HEK293 (cell line): ENCODE data around the gene CHMP4A.
A peak's percentile ranks its signal among the peaks of the same experiment; 100 is the strongest.

ENCODE experiments used
- BCL11B ChIP-seq: fragments of 450-650 bp; formaldehyde crosslinking; IDR thresholded peaks from 2 replicates; pipeline ENCODE4 v1.5.1; 2016; ENCODE audit warnings: low read depth, missing biosample characterization, missing genetic modification characterization
- GFI1B ChIP-seq: fragments of 450-650 bp; formaldehyde crosslinking; IDR thresholded peaks from 2 replicates; pipeline ENCODE4 v1.5.1; 2016; ENCODE audit warnings: missing biosample characterization, missing genetic modification characterization
- GLI2 ChIP-seq: fragments of 450-650 bp; formaldehyde crosslinking; IDR thresholded peaks from 2 replicates; pipeline ENCODE4; 2017; ENCODE audit warnings: missing biosample characterization, missing genetic modification characterization, low read depth, borderline replicate concordance
- KLF10 ChIP-seq: fragments of 450-650 bp; IDR thresholded peaks from 2 replicates; pipeline ENCODE4 v1.5.1; 2018; ENCODE audit warnings: missing biosample characterization, mild to moderate bottlenecking, missing genetic modification characterization
- PRDM6 ChIP-seq: fragments of 450-650 bp; formaldehyde crosslinking; IDR thresholded peaks from 2 replicates; pipeline ENCODE4 v1.5.1; 2017; ENCODE audit warnings: missing biosample characterization, missing genetic modification characterization
- TRIM28 ChIP-seq: IDR thresholded peaks from 2 replicates; pipeline ENCODE4 v1.6.1; 2011; ENCODE audit warnings: low read length, control low read depth, borderline replicate concordance
- ZBTB21 ChIP-seq: fragments of 450-650 bp; formaldehyde crosslinking; IDR thresholded peaks from 2 replicates; pipeline ENCODE4 v1.5.1; 2017; ENCODE audit warnings: missing biosample characterization, missing genetic modification characterization
- ZEB2 ChIP-seq: fragments of 450-650 bp; formaldehyde crosslinking; IDR thresholded peaks from 2 replicates; pipeline ENCODE4 v1.5.1; 2016; ENCODE audit warnings: missing biosample characterization, missing genetic modification characterization
- ZFHX2 ChIP-seq: fragments of 450-650 bp; formaldehyde crosslinking; conservative IDR thresholded peaks from 2 replicates; pipeline ENCODE4 v1.5.1; 2016; ENCODE audit warnings: missing biosample characterization, missing genetic modification characterization
- ZFP41 ChIP-seq: fragments of 450-650 bp; formaldehyde crosslinking; IDR thresholded peaks from 2 replicates; pipeline ENCODE4 v1.5.1; 2016; ENCODE audit warnings: missing biosample characterization, missing genetic modification characterization, borderline replicate concordance
- ZNF138 ChIP-seq: fragments of 450-650 bp; formaldehyde crosslinking; IDR thresholded peaks from 2 replicates; pipeline ENCODE4 v1.5.1; 2016; ENCODE audit warnings: missing biosample characterization, missing genetic modification characterization, borderline replicate concordance
- ZNF16 ChIP-seq: fragments of 450-650 bp; formaldehyde crosslinking; IDR thresholded peaks from 2 replicates; pipeline ENCODE4 v1.5.1; 2016; ENCODE audit warnings: low read depth, missing biosample characterization, missing genetic modification characterization
- ZNF18 ChIP-seq: fragments of 450-650 bp; formaldehyde crosslinking; IDR thresholded peaks from 2 replicates; pipeline ENCODE4 v1.5.1; 2016; ENCODE audit warnings: missing biosample characterization, missing genetic modification characterization
- ZNF23 ChIP-seq: fragments of 450-650 bp; formaldehyde crosslinking; IDR thresholded peaks from 2 replicates; pipeline ENCODE4 v1.5.1; 2016; ENCODE audit warnings: missing biosample characterization, missing genetic modification characterization, borderline replicate concordance
- ZNF24 ChIP-seq: fragments of 450-650 bp; formaldehyde crosslinking; IDR thresholded peaks from 2 replicates; pipeline ENCODE4 v1.5.1; 2016; ENCODE audit warnings: missing biosample characterization, missing genetic modification characterization
- ZNF280D ChIP-seq: fragments of 450-650 bp; formaldehyde crosslinking; IDR thresholded peaks from 2 replicates; pipeline ENCODE4 v1.5.1; 2016; ENCODE audit warnings: missing biosample characterization, missing genetic modification characterization
- ZNF398 ChIP-seq: fragments of 450-650 bp; formaldehyde crosslinking; IDR thresholded peaks from 2 replicates; pipeline ENCODE4 v1.5.1; 2017; ENCODE audit warnings: missing biosample characterization, missing genetic modification characterization
- ZNF423 ChIP-seq: fragments of 450-650 bp; formaldehyde crosslinking; IDR thresholded peaks from 2 replicates; pipeline ENCODE4 v1.5.1; 2016; ENCODE audit warnings: missing biosample characterization, missing genetic modification characterization
- ZNF513 ChIP-seq: fragments of 450-650 bp; IDR thresholded peaks from 2 replicates; pipeline ENCODE4 v1.5.1; 2018; ENCODE audit warnings: missing biosample characterization, missing genetic modification characterization
- ZNF518A ChIP-seq: fragments of 450-650 bp; formaldehyde crosslinking; conservative IDR thresholded peaks from 2 replicates; pipeline ENCODE4 v1.5.1; 2016; ENCODE audit warnings: low read depth, missing biosample characterization, missing genetic modification characterization
- ZNF560 ChIP-seq: fragments of 450-650 bp; formaldehyde crosslinking; IDR thresholded peaks from 2 replicates; pipeline ENCODE4 v1.5.1; 2017; ENCODE audit warnings: missing biosample characterization, missing genetic modification characterization, borderline replicate concordance
- ZNF585B ChIP-seq: fragments of 450-650 bp; formaldehyde crosslinking; IDR thresholded peaks from 2 replicates; pipeline ENCODE4 v1.5.1; 2016; ENCODE audit warnings: missing biosample characterization, missing genetic modification characterization
- ZNF660 ChIP-seq: fragments of 450-650 bp; IDR thresholded peaks from 2 replicates; pipeline ENCODE4 v1.5.1; 2018; ENCODE audit warnings: missing biosample characterization, mild to moderate bottlenecking, missing genetic modification characterization
- ZNF664 ChIP-seq: fragments of 450-650 bp; formaldehyde crosslinking; IDR thresholded peaks from 2 replicates; pipeline ENCODE4 v1.5.1; 2016; ENCODE audit warnings: missing biosample characterization, missing genetic modification characterization
- ZNF768 ChIP-seq: fragments of 450-650 bp; formaldehyde crosslinking; IDR thresholded peaks from 2 replicates; pipeline ENCODE4 v1.5.1; 2018; ENCODE audit warnings: missing biosample characterization, mild to moderate bottlenecking, missing genetic modification characterization
- ZNF837 ChIP-seq: fragments of 450-650 bp; formaldehyde crosslinking; IDR thresholded peaks from 2 replicates; pipeline ENCODE4 v1.5.1; 2016; ENCODE audit warnings: missing biosample characterization, missing genetic modification characterization

Gene CHMP4A

GRCh38 chr14:24232121-24232644, 18.9 kb upstream of the CHMP4A start, which contains the start of gene NEDD8 (continued):
- TF ChIP-seq BCL11B (tag by site-specific recombination) (no peak), ZNF560 (tag by site-specific recombination) (no peak), ZNF23 (tag by site-specific recombination) (no peak), ZNF18 (tag by site-specific recombination) (no peak), ZNF138 (tag by site-specific recombination) (no peak), ZNF660 (tag by site-specific recombination) (no peak), ZNF664 (tag by site-specific recombination) (no peak), ZBTB21 (tag by site-specific recombination) (peak; percentile 97), ZNF280D (tag by site-specific recombination) (no peak), ZNF16 (tag by site-specific recombination) (no peak), ZFHX2 (tag by site-specific recombination) (no peak), ZNF768 (tag by site-specific recombination) (no peak), ZNF518A (tag by site-specific recombination) (peak; percentile 59; the same call in 1 of the 2 replicates), ZNF837 (no peak), TRIM28 (no peak), GFI1B (tag by site-specific recombination) (no peak), PRDM6 (tag by site-specific recombination) (no peak), GLI2 (no peak), ZNF513 (tag by site-specific recombination) (no peak), ZNF398 (tag by site-specific recombination) (0 out of 2 replicates have a peak, but pooled peaks have one; percentile 8), ZEB2 (tag by site-specific recombination) (peak; percentile 69), KLF10 (tag by site-specific recombination) (0 out of 2 replicates have a peak, but pooled peaks have one; percentile 9), ZNF423 (tag by site-specific recombination) (no peak), ZNF585B (no peak), ZNF24 (tag by site-specific recombination) (0 out of 2 replicates have a peak, but pooled peaks have one; percentile 58), ZFP41 (tag by site-specific recombination) (no peak)
